ENCODE measurements around the gene ABHD12. TPM values are rescaled to one million over a fixed set of nuclear protein-coding genes. Genes with fewer than 3 reads are reported as not detected.

Gene ABHD12
- total RNA-seq, 2 donors from 2014 or later: 33.1 to 47.3 TPM

GRCh38 chr20:25398376-25399036, 7.9 kb upstream of the ABHD12 start:
- Mint-ChIP-seq H3K36me3 (peaks cover 11% of the 10 kb centered on the region), H3K9me3 (peaks cover 8% of the 10 kb centered on the region), H3K27ac (no peak overlapping the region), H3K4me1 (ENCODE audit: low read depth in 2 of 2) (no peaks in the 10 kb centered on the region), H3K4me3 (no peak overlapping the region), H3K27me3 (peaks cover 0 to 5% of the 10 kb centered on the region in 2 donors)
- no peak for ATAC-seq
- no peak for DNase-seq (ENCODE audit: low spot score)

GRCh38 chr20:25397821-25398220, 7.2 kb upstream of the ABHD12 start:
- no peak overlapping the region for H3K4me3 Mint-ChIP-seq
- H3K9me3 Mint-ChIP-seq: peaks cover 4% of the 10 kb centered on the region
- peaks cover 5% of the 10 kb centered on the region for H3K36me3 Mint-ChIP-seq
- ATAC-seq (no peak), DNase-seq (ENCODE audit: low spot score) (no peak)
- peaks cover 0 to 5% of the 10 kb centered on the region in 2 donors for H3K27me3 Mint-ChIP-seq
- no peaks in the 10 kb centered on the region for H3K4me1 Mint-ChIP-seq (ENCODE audit: low read depth in 2 of 2)
- H3K27ac Mint-ChIP-seq: no peak overlapping the region

GRCh38 chr20:25397096-25397495, 6.5 kb upstream of the ABHD12 start:
- no peaks in the 10 kb centered on the region for H3K9me3 Mint-ChIP-seq
- DNase-seq (ENCODE audit: low spot score): no peak
- peaks cover 0 to 5% of the 10 kb centered on the region in 2 donors for H3K27me3 Mint-ChIP-seq
- ATAC-seq: no peak
- no peaks in the 10 kb centered on the region for H3K4me1 Mint-ChIP-seq (ENCODE audit: low read depth in 2 of 2)
- no peaks in the 10 kb centered on the region for H3K36me3 Mint-ChIP-seq
- no peak overlapping the region for H3K27ac Mint-ChIP-seq
- no peak overlapping the region for H3K4me3 Mint-ChIP-seq

- peaks cover 0 to 3% of the 10 kb centered on the region in 2 donors for H3K27me3 Mint-ChIP-seq
- ATAC-seq (no peak), DNase-seq (ENCODE audit: low spot score) (no peak)
- no peaks in the 10 kb centered on the region for H3K9me3 Mint-ChIP-seq
- H3K36me3 Mint-ChIP-seq: no peaks in the 10 kb centered on the region
- no peak overlapping the region for H3K4me3 Mint-ChIP-seq
- peaks cover 0 to 3% of the 10 kb centered on the region in 2 donors for H3K4me1 Mint-ChIP-seq (ENCODE audit: low read depth in 2 of 2)
- no peak overlapping the region for H3K27ac Mint-ChIP-seq
These were observed 4.4 kb upstream of the ABHD12 start for GRCh38 chr20:25394996-25395395.

- DNase-seq (ENCODE audit: low spot score) (no peak), ATAC-seq (no peak)
- peaks cover 5 to 6% of the 10 kb centered on the region in 2 donors for H3K4me1 Mint-ChIP-seq (ENCODE audit: low read depth in 2 of 2)
- H3K4me3 Mint-ChIP-seq: no peak overlapping the region
- H3K36me3 Mint-ChIP-seq: no peaks in the 10 kb centered on the region
- H3K27ac Mint-ChIP-seq: no peak overlapping the region
- peaks cover 0 to 2% of the 10 kb centered on the region in 2 donors for H3K27me3 Mint-ChIP-seq
- H3K9me3 Mint-ChIP-seq: no peaks in the 10 kb centered on the region
These were observed 3.6 kb upstream of the ABHD12 start for GRCh38 chr20:25394276-25394675.

GRCh38 chr20:25389858-25390537, 637 bp downstream of the ABHD12 start:
- DNase-seq (ENCODE audit: low spot score) (peak; percentile 65), ATAC-seq (peak; percentile 42 to 56)
- Mint-ChIP-seq H3K36me3 (no peaks in the 10 kb centered on the region), H3K4me3 (peak overlapping the region; percentile 84), H3K27me3 (no peaks in the 10 kb centered on the region), H3K4me1 (ENCODE audit: low read depth in 2 of 2) (peaks cover 7 to 8% of the 10 kb centered on the region in 2 donors), H3K9me3 (no peaks in the 10 kb centered on the region), H3K27ac (peak overlapping the region; percentile 45 to 59)

GRCh38 chr20:25389401-25389857, 1.2 kb downstream of the ABHD12 start:
- no peak for DNase-seq (ENCODE audit: low spot score)
- no peak for ATAC-seq
- Mint-ChIP-seq H3K4me3 (peak overlapping the region; percentile 84), H3K27me3 (no peaks in the 10 kb centered on the region), H3K27ac (peak overlapping the region; percentile 45 to 59), H3K9me3 (no peaks in the 10 kb centered on the region), H3K36me3 (no peaks in the 10 kb centered on the region), H3K4me1 (ENCODE audit: low read depth in 2 of 2) (peaks cover 7 to 8% of the 10 kb centered on the region in 2 donors)

- H3K4me1 Mint-ChIP-seq (ENCODE audit: low read depth in 2 of 2): peaks cover 27 to 28% of the 10 kb centered on the region in 2 donors
- DNase-seq (ENCODE audit: low spot score) (no peak), ATAC-seq (no peak)
- no peaks in the 10 kb centered on the region for H3K9me3 Mint-ChIP-seq
- H3K27ac Mint-ChIP-seq: no peak overlapping the region
- no peak overlapping the region for H3K4me3 Mint-ChIP-seq
- H3K27me3 Mint-ChIP-seq: no peaks in the 10 kb centered on the region
- H3K36me3 Mint-ChIP-seq: no peaks in the 10 kb centered on the region
These were observed 7.8 kb downstream of the ABHD12 start for GRCh38 chr20:25382704-25383370.

GRCh38 chr20:25380945-25381614, 9.6 kb downstream of the ABHD12 start:
- ATAC-seq: no peak
- no peaks in the 10 kb centered on the region for H3K27me3 Mint-ChIP-seq
- H3K36me3 Mint-ChIP-seq: no peaks in the 10 kb centered on the region
- H3K4me1 Mint-ChIP-seq (ENCODE audit: low read depth in 2 of 2): peaks cover 27 to 28% of the 10 kb centered on the region in 2 donors
- H3K27ac Mint-ChIP-seq: no peak overlapping the region
- H3K4me3 Mint-ChIP-seq: no peak overlapping the region
- H3K9me3 Mint-ChIP-seq: no peaks in the 10 kb centered on the region
- DNase-seq (ENCODE audit: low spot score): no peak

GRCh38 chr20:25378884-25379733, 11.5 kb downstream of the ABHD12 start:
- Mint-ChIP-seq H3K4me3 (no peak overlapping the region), H3K27ac (no peak overlapping the region), H3K4me1 (ENCODE audit: low read depth in 2 of 2) (peaks cover 27 to 37% of the 10 kb centered on the region in 2 donors), H3K27me3 (no peaks in the 10 kb centered on the region), H3K9me3 (no peaks in the 10 kb centered on the region), H3K36me3 (no peaks in the 10 kb centered on the region)
- DNase-seq (ENCODE audit: low spot score) (no peak), ATAC-seq (no peak)

GRCh38 chr20:25378189-25378883, 12.3 kb downstream of the ABHD12 start:
- Mint-ChIP-seq H3K4me1 (ENCODE audit: low read depth in 2 of 2) (peaks cover 27 to 39% of the 10 kb centered on the region in 2 donors), H3K27ac (no peak overlapping the region), H3K4me3 (no peak overlapping the region), H3K36me3 (no peaks in the 10 kb centered on the region), H3K27me3 (no peaks in the 10 kb centered on the region), H3K9me3 (no peaks in the 10 kb centered on the region)
- DNase-seq (ENCODE audit: low spot score) (no peak), ATAC-seq (no peak)

- Mint-ChIP-seq H3K36me3 (no peaks in the 10 kb centered on the region), H3K4me1 (ENCODE audit: low read depth in 2 of 2) (peaks cover 33 to 34% of the 10 kb centered on the region in 2 donors), H3K27ac (no peak overlapping the region), H3K9me3 (no peaks in the 10 kb centered on the region), H3K27me3 (no peaks in the 10 kb centered on the region), H3K4me3 (no peak overlapping the region)
- DNase-seq (ENCODE audit: low spot score): no peak
- ATAC-seq: no peak
These were observed 13.7 kb downstream of the ABHD12 start for GRCh38 chr20:25376886-25377285.
